SU-DHL-6 (cell line): ENCODE results near the gene NFRKB.

Experiments used
- CTCF ChIP-seq: fragments of 200-600 bp; sonication (generic); IDR thresholded peaks from one replicate; pipeline ENCODE4 v1.5.1; 2017; ENCODE audit warnings: antibody characterized with exemption, mild to moderate bottlenecking, low read length, moderate library complexity; ENCODE audit not compliant: insufficient read depth, poor library complexity, severe bottlenecking
- EZH2phosphoT487 ChIP-seq: fragments of 200-600 bp; sonication (generic), shearing (Covaris generic); conservative IDR thresholded peaks from 2 replicates; pipeline ENCODE4 v1.6.1; 2018; ENCODE audit warnings: mild to moderate bottlenecking, antibody characterized with exemption, low read length, moderate library complexity, mixed read lengths

GRCh38 chr11:129846508-129847335 lies 48.7 kb downstream of the NFRKB start:
- TF ChIP-seq CTCF: no peak
- TF ChIP-seq EZH2phosphoT487: no peak
